HEK293 (cell line): ENCODE results near the gene RTN4RL2.

Source experiments
- CTCF ChIP-seq: fragments of 450-650 bp; formaldehyde crosslinking; IDR thresholded peaks from 2 replicates; pipeline ENCODE4 v1.5.1; 2016; ENCODE audit warnings: missing biosample characterization, missing genetic modification characterization
- PRDM1 ChIP-seq: fragments of 450-650 bp; formaldehyde crosslinking; IDR thresholded peaks from 2 replicates; pipeline ENCODE4; 2016; ENCODE audit warnings: missing biosample characterization, missing genetic modification characterization
- ZNF10 ChIP-seq: fragments of 450-650 bp; formaldehyde crosslinking; IDR thresholded peaks from 2 replicates; pipeline ENCODE4 v1.5.1; 2017; ENCODE audit warnings: missing biosample characterization, missing genetic modification characterization
- ZNF513 ChIP-seq: fragments of 450-650 bp; IDR thresholded peaks from 2 replicates; pipeline ENCODE4 v1.5.1; 2018; ENCODE audit warnings: missing biosample characterization, missing genetic modification characterization
- ZNF704 ChIP-seq: fragments of 450-650 bp; formaldehyde crosslinking; IDR thresholded peaks from 2 replicates; pipeline ENCODE4 v1.5.1; 2016; ENCODE audit warnings: missing biosample characterization, missing genetic modification characterization
- ZNF791 ChIP-seq: fragments of 450-650 bp; formaldehyde crosslinking; IDR thresholded peaks from 2 replicates; pipeline ENCODE4 v1.5.1; 2016; ENCODE audit warnings: missing biosample characterization, missing genetic modification characterization

- TF ChIP-seq ZNF704 (tag by site-specific recombination) (no peak), ZNF10 (tag by site-specific recombination) (no peak), ZNF513 (tag by site-specific recombination) (no peak), ZNF791 (tag by site-specific recombination) (no peak), CTCF (tag by site-specific recombination) (no peak), PRDM1 (tag by site-specific recombination) (no peak)
Measured at GRCh38 chr11:57421805-57422204, 38.5 kb upstream of the RTN4RL2 start.
